Measurements from ENCODE around the gene NCOR1. TPM values are rescaled to one million over a fixed set of nuclear protein-coding genes. Genes with fewer than 3 reads are reported as not detected.

Gene NCOR1
- total RNA-seq, 1 experiment from 2014 or later = 171 TPM

DNA sequence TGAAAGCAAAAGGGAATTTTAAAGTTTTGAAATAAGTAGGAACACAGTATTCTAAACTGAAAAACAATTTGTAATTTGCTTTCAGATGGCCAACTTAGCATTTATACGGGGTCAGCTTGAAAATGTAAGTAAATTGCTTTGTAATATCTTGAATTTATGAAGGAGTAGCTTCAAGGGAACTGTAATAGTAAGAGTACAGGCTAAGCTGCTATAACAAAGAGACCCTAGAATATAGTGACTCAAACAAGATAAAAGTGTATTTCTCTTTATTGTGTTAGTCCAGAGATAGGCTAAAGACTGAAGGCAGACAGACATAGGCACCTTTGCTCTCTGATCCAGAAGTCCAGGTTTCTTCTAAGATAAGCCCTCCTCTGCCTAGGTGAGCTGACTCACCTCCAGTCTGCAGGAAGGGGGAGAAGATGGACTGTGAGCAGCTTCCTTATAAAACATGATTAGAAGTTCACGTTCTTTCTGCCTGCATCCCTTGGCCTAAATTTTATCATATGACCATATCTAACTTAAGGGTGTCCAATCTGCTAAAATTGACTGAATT, 212.6 kb downstream of the NCOR1 start:
- peaks cover 9% of the 10 kb centered on the region; the same call in 1 of the 2 replicates for H3K9me3 ChIP-seq (ENCODE audit: insufficient read depth, low read depth)
- H3K27me3 ChIP-seq (ENCODE audit: insufficient read depth, low read depth) = no peaks in the 10 kb centered on the region
- H3K4me3 ChIP-seq = peak overlapping the region; percentile 11; the same call in 1 of the 2 replicates
- H3K9me2 ChIP-seq (ENCODE audit: insufficient read depth) = no peaks in the 10 kb centered on the region
- TF ChIP-seq EZH2 (IDR thresholded peaks at IDR 0.05; ENCODE audit: low read depth) = no peak
- TF ChIP-seq, protein P1, sequence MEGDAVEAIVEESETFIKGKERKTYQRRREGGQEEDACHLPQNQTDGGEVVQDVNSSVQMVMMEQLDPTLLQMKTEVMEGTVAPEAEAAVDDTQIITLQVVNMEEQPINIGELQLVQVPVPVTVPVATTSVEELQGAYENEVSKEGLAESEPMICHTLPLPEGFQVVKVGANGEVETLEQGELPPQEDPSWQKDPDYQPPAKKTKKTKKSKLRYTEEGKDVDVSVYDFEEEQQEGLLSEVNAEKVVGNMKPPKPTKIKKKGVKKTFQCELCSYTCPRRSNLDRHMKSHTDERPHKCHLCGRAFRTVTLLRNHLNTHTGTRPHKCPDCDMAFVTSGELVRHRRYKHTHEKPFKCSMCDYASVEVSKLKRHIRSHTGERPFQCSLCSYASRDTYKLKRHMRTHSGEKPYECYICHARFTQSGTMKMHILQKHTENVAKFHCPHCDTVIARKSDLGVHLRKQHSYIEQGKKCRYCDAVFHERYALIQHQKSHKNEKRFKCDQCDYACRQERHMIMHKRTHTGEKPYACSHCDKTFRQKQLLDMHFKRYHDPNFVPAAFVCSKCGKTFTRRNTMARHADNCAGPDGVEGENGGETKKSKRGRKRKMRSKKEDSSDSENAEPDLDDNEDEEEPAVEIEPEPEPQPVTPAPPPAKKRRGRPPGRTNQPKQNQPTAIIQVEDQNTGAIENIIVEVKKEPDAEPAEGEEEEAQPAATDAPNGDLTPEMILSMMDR (conservative IDR thresholded peaks at IDR 0.05) = no peak
- intact Hi-C loops (cut with micrococcal nuclease; ENCODE audit: unreplicated experiment) = no loop called here
- DNase-seq = no peak
- ChIA-PET CTCF (no interaction called here), POLR2A (ENCODE audit: unreplicated experiment) (interaction anchor here (0.5 to 0.7 kb wide), 2 partner anchors 25 to 533 kb away, joined by 3 to 15 read pairs; no protein-coding TSS in a partner anchor)
- no peak overlapping the region for H3K4me2 ChIP-seq
- H3K27ac ChIP-seq = no peak overlapping the region
- no TSS peak for BruUV-seq (replicated peaks)
- no peak overlapping the region for H2AFZ ChIP-seq
- H3K36me3 ChIP-seq (ENCODE audit: low read depth) = peaks cover 49% of the 10 kb centered on the region
- H4K20me1 ChIP-seq (ENCODE audit: insufficient read depth) = peaks cover 8% of the 10 kb centered on the region; the same call in 1 of the 2 replicates
- peaks cover 19% of the 10 kb centered on the region for H3K4me1 ChIP-seq (replicated peaks; ENCODE audit: insufficient read depth)
- H3K79me2 ChIP-seq (ENCODE audit: low read depth) = peaks cover 52% of the 10 kb centered on the region
- H3F3A ChIP-seq (ENCODE audit: insufficient read depth, low read depth) = peaks cover 16% of the 10 kb centered on the region

DNA sequence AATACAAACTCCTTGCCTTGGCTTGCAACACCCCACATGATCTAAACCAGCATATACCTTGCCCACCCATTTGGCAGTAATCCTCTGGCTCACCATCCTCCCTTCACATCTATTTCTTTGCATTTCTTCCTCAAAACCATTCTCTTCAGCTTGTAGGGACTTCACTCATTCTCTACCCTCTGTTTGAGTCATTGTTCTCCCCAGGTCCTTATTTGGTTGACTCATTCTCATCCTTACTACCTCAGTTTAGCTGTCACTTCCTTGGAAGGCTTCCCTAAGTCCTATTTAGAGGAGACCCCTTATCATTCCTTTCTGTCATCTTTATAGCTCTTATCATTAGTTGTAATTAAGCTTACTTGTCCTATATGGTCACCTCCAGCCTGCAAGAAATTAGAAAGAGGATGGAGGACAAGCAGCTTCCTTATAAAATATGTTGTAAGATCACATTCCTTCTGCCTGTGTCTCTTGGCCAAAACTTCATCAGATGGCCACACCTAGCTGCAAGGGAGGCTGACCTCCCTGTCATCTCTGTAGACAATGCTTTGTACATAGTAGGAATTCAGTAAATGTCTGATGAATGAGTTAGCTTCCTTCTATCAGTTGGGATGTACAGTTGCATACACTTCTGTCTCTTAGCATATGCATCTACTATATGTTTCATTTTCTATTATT, 214.0 kb downstream of the NCOR1 start:
- DNase-seq = peak in 1 of 2 experiments; percentile 53
- POLR2A ChIA-PET (ENCODE audit: unreplicated experiment) = interaction anchor here (0.6 to 0.7 kb wide), 3 partner anchors 351 to 1591 kb away, joined by 3 to 8 read pairs (median 6); no protein-coding TSS in a partner anchor
- Histone ChIP-seq H3K79me2 (ENCODE audit: low read depth) (peaks cover 54% of the 10 kb centered on the region), H2AFZ (no peak overlapping the region), H3K36me3 (ENCODE audit: low read depth) (peaks cover 37% of the 10 kb centered on the region), H3K27me3 (ENCODE audit: insufficient read depth, low read depth) (no peaks in the 10 kb centered on the region), H3F3A (ENCODE audit: insufficient read depth, low read depth) (peaks cover 20% of the 10 kb centered on the region), H3K4me2 (peak overlapping the region; percentile 89), H4K20me1 (ENCODE audit: insufficient read depth) (peaks cover 8% of the 10 kb centered on the region; the same call in 1 of the 2 replicates), H3K9me2 (ENCODE audit: insufficient read depth) (no peaks in the 10 kb centered on the region), H3K9me3 (ENCODE audit: insufficient read depth, low read depth) (peaks cover 9% of the 10 kb centered on the region; the same call in 1 of the 2 replicates), H3K27ac (no peak overlapping the region; the same call in 1 of the 2 replicates), H3K4me1 (replicated peaks; ENCODE audit: insufficient read depth) (peaks cover 21% of the 10 kb centered on the region), H3K4me3 (peak overlapping the region; percentile 85; the same call in 1 of the 2 replicates)
- BruUV-seq (replicated peaks) = no TSS peak
- CTCF ChIA-PET = no interaction called here
- intact Hi-C loops (cut with micrococcal nuclease; ENCODE audit: unreplicated experiment) = no loop called here
- TF ChIP-seq EZH2 (IDR thresholded peaks at IDR 0.05; ENCODE audit: low read depth) = no peak
- TF ChIP-seq, protein P1 (conservative IDR thresholded peaks at IDR 0.05) = no peak

DNA sequence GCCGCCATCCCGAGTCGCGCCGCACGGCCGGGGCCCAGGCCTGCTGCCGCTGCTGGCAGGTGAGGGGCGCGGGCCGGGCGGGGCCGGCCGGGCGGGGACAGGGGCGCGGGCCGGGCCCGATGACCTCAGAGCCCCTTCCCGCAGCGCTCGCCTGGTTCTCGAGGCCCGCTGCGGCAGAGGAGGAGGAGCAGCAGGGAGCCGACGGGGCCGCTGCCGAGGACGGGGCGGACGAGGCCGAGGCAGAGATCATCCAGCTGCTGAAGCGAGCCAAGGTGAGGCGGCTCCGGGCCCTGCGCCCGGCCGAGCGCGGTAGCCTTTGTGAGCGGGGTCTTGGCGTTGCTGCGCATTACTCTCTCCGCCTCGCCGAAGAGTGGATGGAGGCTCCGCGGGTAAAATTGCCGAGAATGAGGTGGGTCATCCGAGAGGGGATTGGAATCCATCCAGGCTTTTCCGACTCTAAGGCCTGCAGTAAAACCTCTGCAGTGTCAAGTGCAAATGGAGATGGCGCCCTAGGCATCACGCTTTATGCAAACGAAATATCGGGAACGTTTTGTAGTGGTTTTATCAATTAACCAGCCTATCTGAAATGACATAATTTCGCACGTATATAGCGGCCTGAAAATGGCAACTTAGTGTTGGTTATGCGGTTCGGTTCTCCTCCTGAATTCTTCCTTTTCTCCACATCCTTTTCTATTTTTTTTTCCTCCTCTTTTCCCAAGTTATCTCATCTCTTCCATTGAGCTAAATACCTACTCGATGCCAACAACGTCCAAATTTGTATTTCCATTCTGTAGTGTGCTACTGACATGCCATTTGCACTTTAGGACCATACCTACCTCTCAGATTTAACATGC, 215.1 kb downstream of the NCOR1 start:
- Histone ChIP-seq H2AFZ (no peak overlapping the region), H3K27ac (peak overlapping the region; percentile 97), H3K79me2 (ENCODE audit: low read depth) (peaks cover 60% of the 10 kb centered on the region), H3K4me1 (replicated peaks; ENCODE audit: insufficient read depth) (peaks cover 21% of the 10 kb centered on the region), H3K27me3 (ENCODE audit: insufficient read depth, low read depth) (no peaks in the 10 kb centered on the region), H3K4me3 (peak overlapping the region; percentile 85), H3K9me2 (ENCODE audit: insufficient read depth) (no peaks in the 10 kb centered on the region), H4K20me1 (ENCODE audit: insufficient read depth) (peaks cover 8% of the 10 kb centered on the region; the same call in 1 of the 2 replicates), H3K4me2 (peak overlapping the region; percentile 89), H3K36me3 (ENCODE audit: low read depth) (peaks cover 29% of the 10 kb centered on the region), H3K9me3 (ENCODE audit: insufficient read depth, low read depth) (peaks cover 9% of the 10 kb centered on the region; the same call in 1 of the 2 replicates), H3F3A (ENCODE audit: insufficient read depth, low read depth) (peaks cover 20% of the 10 kb centered on the region)
- intact Hi-C loops (cut with micrococcal nuclease; ENCODE audit: unreplicated experiment) = loop anchor here (2.0 to 5.0 kb wide), 3 partner anchors 79 to 349 kb away; no protein-coding TSS in a partner anchor
- CTCF ChIA-PET = interaction anchor here (1.3 to 1.6 kb wide), 2 partner anchors 29 to 55 kb away, joined by 4 to 8 read pairs; partner anchors contain the start of gene ADORA2B
- no peak for DNase-seq
- POLR2A ChIA-PET (ENCODE audit: unreplicated experiment) = interaction anchor here (0.5 to 0.7 kb wide), 6 partner anchors 8 to 364 kb away, joined by 3 to 15 read pairs (median 6); no protein-coding TSS in a partner anchor
- BruUV-seq (replicated peaks) = no TSS peak
- no peak for TF ChIP-seq EZH2 (IDR thresholded peaks at IDR 0.05; ENCODE audit: low read depth)
- TF ChIP-seq, protein P1 (conservative IDR thresholded peaks at IDR 0.05) = no peak
